ENCODE data around the gene ESRRB. TPM values are rescaled to one million over a fixed set of nuclear protein-coding genes. Genes with fewer than 3 reads are reported as not detected.

Gene ESRRB
- total RNA-seq, 1 experiment from 2014 or later = 1.6 TPM

- Mint-ChIP-seq H3K4me1 (peaks cover 15% of the 10 kb centered on the region), H3K27me3 (ENCODE audit: low read depth) (no peaks in the 10 kb centered on the region), H3K36me3 (no peaks in the 10 kb centered on the region), H3K27ac (no peak overlapping the region), H3K4me3 (no peak overlapping the region), H3K9me3 (peaks cover 5% of the 10 kb centered on the region)
- ChIA-PET CTCF (no interaction called here), POLR2A (no interaction called here)
- TF ChIP-seq E2F4 (CRISPR knock-in tag; IDR thresholded peaks at IDR 0.05; ENCODE audit: borderline replicate concordance, low read depth) = no peak
- TF ChIP-seq USF2 (CRISPR knock-in tag; IDR thresholded peaks at IDR 0.05) = 0 out of 2 replicates have a peak, but pooled peaks have one; percentile 23
- TF ChIP-seq E2F1 (CRISPR knock-in tag; IDR thresholded peaks at IDR 0.05) = no peak
- TF ChIP-seq PRDM15 (CRISPR knock-in tag; IDR thresholded peaks at IDR 0.05) = no peak
- no peak for TF ChIP-seq NFATC4 (CRISPR knock-in tag; IDR thresholded peaks at IDR 0.05)
- TF ChIP-seq TP53 (CRISPR knock-in tag; IDR thresholded peaks at IDR 0.05) = no peak
- TF ChIP-seq E2F5 (CRISPR knock-in tag; IDR thresholded peaks at IDR 0.05) = no peak
- no peak for TF ChIP-seq ZBTB21 (CRISPR knock-in tag; IDR thresholded peaks at IDR 0.05; ENCODE audit: borderline replicate concordance)
- DNase-seq (ENCODE audit: low spot score) = peak; percentile 42
- peak; percentile 51 for ATAC-seq
Measured at GRCh38 chr14:76424359-76424758, 48.4 kb downstream of the ESRRB start.

GRCh38 chr14:76426161-76426696 lies 50.3 kb downstream of the ESRRB start:
- H3K4me3 Mint-ChIP-seq = no peak overlapping the region
- H3K4me1 Mint-ChIP-seq = peaks cover 9% of the 10 kb centered on the region; the same call in 1 of the 2 replicates
- no peaks in the 10 kb centered on the region for H3K27me3 Mint-ChIP-seq (ENCODE audit: low read depth)
- TF ChIP-seq USF1 (CRISPR knock-in tag; IDR thresholded peaks at IDR 0.05) (peak; percentile 87), HMGA2 (CRISPR knock-in tag; IDR thresholded peaks at IDR 0.05) (no peak), SMAD3 (CRISPR knock-in tag; IDR thresholded peaks at IDR 0.05; ENCODE audit: borderline replicate concordance) (no peak), USF2 (CRISPR knock-in tag; IDR thresholded peaks at IDR 0.05) (peak; percentile 89), ZNF263 (CRISPR knock-in tag; IDR thresholded peaks at IDR 0.05; ENCODE audit: low read depth) (no peak), JAZF1 (CRISPR knock-in tag; IDR thresholded peaks at IDR 0.05) (no peak), GRHL2 (CRISPR knock-in tag; IDR thresholded peaks at IDR 0.05; ENCODE audit: insufficient replicate concordance, severe bottlenecking) (no peak)
- ChIA-PET CTCF (interaction anchor here (1.2 kb wide), 1 partner anchor 72 kb away, joined by 3 read pairs; no protein-coding TSS in a partner anchor), POLR2A (no interaction called here)
- H3K9me3 Mint-ChIP-seq = peaks cover 5% of the 10 kb centered on the region
- no peak for DNase-seq (ENCODE audit: low spot score)
- peak; percentile 57 for ATAC-seq
- H3K36me3 Mint-ChIP-seq = no peaks in the 10 kb centered on the region
- no peak overlapping the region for H3K27ac Mint-ChIP-seq

Measured in WTC11 (cell line).